PC-3 (cell line): ENCODE measurements around the gene LMAN1. TPM values are rescaled to one million over a fixed set of nuclear protein-coding genes. Genes with fewer than 3 reads are reported as not detected.
A peak's percentile ranks its signal among the peaks of the same experiment; 100 is the strongest.

Source experiments
- ATAC-seq: fragments of 200-7000 bp; cut with Tn5 transposase; 2 replicates; pipeline ENCODE4 v1.9.1; 2020; ENCODE audit warnings: mild to moderate bottlenecking, moderate library complexity
- BruUV-seq: library from RNA; stranded (reverse); fragments of 400-500 nt; replicated peaks from 2 replicates; lab custom pipeline; 2021; lab: Mats Ljungman, UMichigan
- CTCF ChIA-PET: fragments of 300-600 bp; sonication (Branson Sonifier 250); formaldehyde crosslinking; loops from one replicate; lab custom pipeline; 2022; ENCODE audit warnings: antibody characterized with exemption; lab: Charles Lee
- POLR2A ChIA-PET: fragments of 300-600 bp; sonication (Branson Sonifier 250); formaldehyde crosslinking; loops from one replicate; lab custom pipeline; 2022; ENCODE audit warnings: antibody characterized with exemption; ENCODE audit not compliant: unreplicated experiment; lab: Charles Lee
- DNase-seq: peaks from one replicate; pipeline ENCODE4 v3.0.0-alpha.2; 2015
- H2AFZ ChIP-seq: fragments of 300-600 bp; sonication (generic); 2 replicates; pipeline ENCODE4 v1.6.0; 2016; ENCODE audit warnings: antibody characterized with exemption, low read length
- H3F3A ChIP-seq: fragments of 300-600 bp; sonication (generic); one replicate; pipeline ENCODE4 v1.6.0; 2017; ENCODE audit warnings: antibody characterized with exemption, low read length, control low read depth, mild to moderate bottlenecking; ENCODE audit not compliant: unreplicated experiment
- H3K27ac ChIP-seq: fragments of 300-600 bp; sonication (generic); 2 replicates; pipeline ENCODE4 v1.5.1; 2016; ENCODE audit warnings: mild to moderate bottlenecking, low read length
- H3K27me3 ChIP-seq: fragments of 300-600 bp; sonication (generic); 2 replicates; pipeline ENCODE4 v1.6.1; 2016; ENCODE audit warnings: low read length, mixed read lengths
- H3K36me3 ChIP-seq: fragments of 300-600 bp; sonication (generic); 2 replicates; pipeline ENCODE4 v1.6.1; 2016; ENCODE audit warnings: low read depth, mixed run types, low read length, mixed read lengths
- H3K4me1 ChIP-seq: fragments of 300-600 bp; sonication (generic); 2 replicates; pipeline ENCODE4 v1.5.1; 2016; ENCODE audit warnings: low read length; ENCODE audit not compliant: insufficient read depth
- H3K4me2 ChIP-seq: fragments of 300-600 bp; sonication (generic); 2 replicates; pipeline ENCODE4 v1.6.0; 2016; ENCODE audit warnings: low read length
- H3K4me3 ChIP-seq: fragments of 300-600 bp; sonication (generic); 2 replicates; pipeline ENCODE4 v1.5.1; 2016; ENCODE audit warnings: mild to moderate bottlenecking, low read length, mixed read lengths
- H3K79me2 ChIP-seq: fragments of 300-600 bp; sonication (generic); 2 replicates; pipeline ENCODE4 v1.6.1; 2017; ENCODE audit warnings: low read length, mixed read lengths
- H3K9ac ChIP-seq: fragments of 300-600 bp; sonication (generic); 2 replicates; pipeline ENCODE4 v1.6.0; 2016; ENCODE audit warnings: mild to moderate bottlenecking, low read length
- H3K9me2 ChIP-seq: fragments of 300-600 bp; sonication (generic); replicated peaks from 2 replicates; pipeline ENCODE4 v1.6.1; 2016; ENCODE audit warnings: mixed run types, low read length, mixed read lengths
- H3K9me3 ChIP-seq: fragments of 300-600 bp; sonication (generic); 2 replicates; pipeline ENCODE4 v1.6.1; 2016; ENCODE audit warnings: low read length, mixed read lengths
- H4K20me1 ChIP-seq: fragments of 300-600 bp; sonication (generic); 2 replicates; pipeline ENCODE4 v1.6.1; 2016; ENCODE audit warnings: low read length, mixed read lengths
- EZH2 ChIP-seq: fragments of 300-600 bp; sonication (generic); IDR thresholded peaks from one replicate; pipeline ENCODE4 v1.6.1; 2017; ENCODE audit warnings: antibody characterized with exemption, mild to moderate bottlenecking, low read length; ENCODE audit not compliant: unreplicated experiment
- EZH2phosphoT487 ChIP-seq: fragments of 300-600 bp; sonication (generic); IDR thresholded peaks from 2 replicates; pipeline ENCODE4 v1.6.1; 2018; ENCODE audit warnings: mild to moderate bottlenecking, antibody characterized with exemption, low read length, borderline replicate concordance
- intact Hi-C: fragments of 100-400 bp; cut with micrococcal nuclease; formaldehyde crosslinking; loops from 2 replicates; pipeline ENCODE4 v1.9.0; 2023
- total RNA-seq: library from RNA; depleted of rRNA; stranded (reverse); fragments of >200 nt; gene quantifications from 2 replicates; pipeline ENCODE4 v1.2.3, GENCODE V29; 2014
- TF ChIP-seq, protein P1 (sequence below): fragments of 300-600 bp; sonication (generic); conservative IDR thresholded peaks from 2 replicates; pipeline ENCODE4 v1.5.1; 2017; ENCODE audit warnings: antibody characterized with exemption, low read depth, mild to moderate bottlenecking, low read length

Gene LMAN1
- total RNA-seq, 1 experiment from 2014 or later: 126 TPM

- H2AFZ ChIP-seq: no peak overlapping the region
- H3K27me3 ChIP-seq: no peaks in the 10 kb centered on the region
- intact Hi-C loops: no loop called here
- no peaks in the 10 kb centered on the region for H3F3A ChIP-seq
- no peaks in the 10 kb centered on the region for H3K79me2 ChIP-seq
- DNase-seq: peak; percentile 84
- peak overlapping the region; percentile 57 for H3K4me2 ChIP-seq
- no peak overlapping the region for H3K4me3 ChIP-seq
- H3K4me1 ChIP-seq: peaks cover 36% of the 10 kb centered on the region
- H4K20me1 ChIP-seq: no peaks in the 10 kb centered on the region
- no peaks in the 10 kb centered on the region for H3K9me3 ChIP-seq
- POLR2A ChIA-PET: no interaction called here
- TF ChIP-seq EZH2 (no peak), EZH2phosphoT487 (no peak)
- TF ChIP-seq, protein P1, sequence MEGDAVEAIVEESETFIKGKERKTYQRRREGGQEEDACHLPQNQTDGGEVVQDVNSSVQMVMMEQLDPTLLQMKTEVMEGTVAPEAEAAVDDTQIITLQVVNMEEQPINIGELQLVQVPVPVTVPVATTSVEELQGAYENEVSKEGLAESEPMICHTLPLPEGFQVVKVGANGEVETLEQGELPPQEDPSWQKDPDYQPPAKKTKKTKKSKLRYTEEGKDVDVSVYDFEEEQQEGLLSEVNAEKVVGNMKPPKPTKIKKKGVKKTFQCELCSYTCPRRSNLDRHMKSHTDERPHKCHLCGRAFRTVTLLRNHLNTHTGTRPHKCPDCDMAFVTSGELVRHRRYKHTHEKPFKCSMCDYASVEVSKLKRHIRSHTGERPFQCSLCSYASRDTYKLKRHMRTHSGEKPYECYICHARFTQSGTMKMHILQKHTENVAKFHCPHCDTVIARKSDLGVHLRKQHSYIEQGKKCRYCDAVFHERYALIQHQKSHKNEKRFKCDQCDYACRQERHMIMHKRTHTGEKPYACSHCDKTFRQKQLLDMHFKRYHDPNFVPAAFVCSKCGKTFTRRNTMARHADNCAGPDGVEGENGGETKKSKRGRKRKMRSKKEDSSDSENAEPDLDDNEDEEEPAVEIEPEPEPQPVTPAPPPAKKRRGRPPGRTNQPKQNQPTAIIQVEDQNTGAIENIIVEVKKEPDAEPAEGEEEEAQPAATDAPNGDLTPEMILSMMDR: no peak
- H3K27ac ChIP-seq: peak overlapping the region; percentile 67
- no peaks in the 10 kb centered on the region for H3K36me3 ChIP-seq
- CTCF ChIA-PET: interaction anchor here (0.5 to 1.6 kb wide), 6 partner anchors 9 to 629 kb away, joined by 3 to 6 read pairs (median 4); partner anchors contain the start of gene MALT1
- no TSS peak for BruUV-seq
- H3K9ac ChIP-seq: no peak overlapping the region; the same call in 1 of the 2 replicates
- peak; percentile 96 for ATAC-seq
- no peaks in the 10 kb centered on the region for H3K9me2 ChIP-seq
Observed at GRCh38 chr18:59300676-59301285, 58.3 kb downstream of the LMAN1 start.

GRCh38 chr18:59298871-59299270, 60.2 kb downstream of the LMAN1 start:
- H3K27me3 ChIP-seq: peaks cover 6% of the 10 kb centered on the region
- CTCF ChIA-PET: no interaction called here
- H3F3A ChIP-seq: no peaks in the 10 kb centered on the region
- H4K20me1 ChIP-seq: no peaks in the 10 kb centered on the region
- H2AFZ ChIP-seq: no peak overlapping the region
- ATAC-seq: no peak
- peaks cover 36% of the 10 kb centered on the region for H3K4me1 ChIP-seq
- POLR2A ChIA-PET: no interaction called here
- H3K9ac ChIP-seq: no peak overlapping the region
- no peaks in the 10 kb centered on the region for H3K9me3 ChIP-seq
- H3K4me2 ChIP-seq: no peak overlapping the region
- TF ChIP-seq EZH2 (no peak), EZH2phosphoT487 (no peak)
- TF ChIP-seq, protein P1: no peak
- H3K79me2 ChIP-seq: no peaks in the 10 kb centered on the region
- H3K9me2 ChIP-seq: no peaks in the 10 kb centered on the region
- intact Hi-C loops: no loop called here
- no peak overlapping the region for H3K27ac ChIP-seq
- no peak for DNase-seq
- no peak overlapping the region for H3K4me3 ChIP-seq
- H3K36me3 ChIP-seq: no peaks in the 10 kb centered on the region
- BruUV-seq: no TSS peak

DNA sequence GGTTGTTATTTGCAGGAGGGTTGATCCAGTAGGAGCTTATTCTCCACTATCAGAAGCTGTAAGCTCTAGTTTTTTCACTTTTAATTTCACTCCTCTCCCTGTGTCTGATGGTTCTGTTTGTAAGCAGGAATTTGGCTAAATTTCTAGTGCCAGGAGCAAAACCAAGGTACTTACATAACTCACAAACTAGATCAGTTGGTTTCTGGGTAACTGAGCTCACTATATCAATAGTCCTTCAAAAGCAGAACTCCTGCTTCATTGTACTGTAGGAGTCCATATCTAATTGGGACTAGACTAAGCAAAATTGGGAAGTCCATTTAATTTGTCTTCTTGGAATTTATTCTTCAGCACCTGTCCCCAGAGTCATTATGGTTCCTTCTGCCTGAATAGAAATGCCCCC, 65.7 kb downstream of the LMAN1 start:
- Histone ChIP-seq H3K4me3 (no peak overlapping the region), H3K27ac (no peak overlapping the region), H3K4me2 (no peak overlapping the region), H3K36me3 (no peaks in the 10 kb centered on the region), H3K4me1 (no peaks in the 10 kb centered on the region), H3K9me2 (no peaks in the 10 kb centered on the region), H3K79me2 (no peaks in the 10 kb centered on the region), H3K27me3 (peaks cover 33% of the 10 kb centered on the region), H3K9ac (no peak overlapping the region), H3K9me3 (no peaks in the 10 kb centered on the region), H3F3A (no peaks in the 10 kb centered on the region), H4K20me1 (no peaks in the 10 kb centered on the region), H2AFZ (no peak overlapping the region)
- ChIA-PET CTCF (no interaction called here), POLR2A (no interaction called here)
- no TSS peak for BruUV-seq
- no peak for DNase-seq
- no peak for ATAC-seq
- intact Hi-C loops: no loop called here
- TF ChIP-seq EZH2: no peak
- TF ChIP-seq, protein P1: no peak
- no peak for TF ChIP-seq EZH2phosphoT487
